Spleen (tissue), 11 donors: ENCODE measurements around the gene BTLA. TPM values are rescaled to one million over a fixed set of nuclear protein-coding genes. Genes with fewer than 3 reads are reported as not detected.
A peak's percentile ranks its signal among the peaks of the same experiment; 100 is the strongest.
"Not testable (repeated sequence)": the region's sequence is repeated elsewhere in the genome, so short reads cannot be mapped to it uniquely, and the experiment has no call there.

Experiments used
- DNase-seq: peaks from one replicate; pipeline ENCODE4 v3.0.0-alpha.2; 2020
- H3K27ac ChIP-seq, 8 donors: fragments of 200-600 bp; sonication (generic) in 7 of 8; 1 replicate in 4 of 8; 2 replicates in 4 of 8; pipeline versions ENCODE4 v1.5.0 to v1.8.0; 2016 to 2021; ENCODE audit warnings: inconsistent platforms in 4 of 8, mild to moderate bottlenecking in 4 of 8, moderate library complexity in 1 of 8
- H3K27me3 ChIP-seq, 7 donors: fragments of 200-600 bp; sonication (generic) in 6 of 7; replicated peaks in 1 of 7; 1 replicate in 4 of 7; 2 replicates in 3 of 7; pipeline versions ENCODE4 v1.5.0 to v1.8.0; 2016 to 2021; ENCODE audit warnings: inconsistent platforms in 3 of 7, mild to moderate bottlenecking in 1 of 7
- H3K36me3 ChIP-seq, 6 donors: fragments of 200-600 bp; sonication (generic) in 5 of 6; 1 replicate in 4 of 6; 2 replicates in 2 of 6; pipeline versions ENCODE4 v1.5.0 to v1.8.0; 2016 to 2021; ENCODE audit warnings: inconsistent platforms in 2 of 6
- H3K4me1 ChIP-seq, 6 donors: fragments of 200-600 bp; sonication (generic) in 5 of 6; 1 replicate in 3 of 6; 2 replicates in 3 of 6; pipeline versions ENCODE4 v1.5.0 to v1.8.0; 2016 to 2021; ENCODE audit warnings: inconsistent platforms in 3 of 6
- H3K4me3 ChIP-seq, 8 donors: fragments of 200-600 bp; sonication (generic) in 7 of 8; 1 replicate in 4 of 8; 2 replicates in 4 of 8; pipeline versions ENCODE4 v1.5.0 to v1.8.0; 2016 to 2021; ENCODE audit warnings: inconsistent platforms in 4 of 8, mild to moderate bottlenecking in 4 of 8, moderate library complexity in 2 of 8
- H3K9me3 ChIP-seq, 8 donors: fragments of 200-600 bp; sonication (generic) in 7 of 8; 1 replicate in 4 of 8; 2 replicates in 4 of 8; pipeline versions ENCODE4 v1.5.0 to v1.8.0; 2016 to 2021; ENCODE audit warnings: inconsistent platforms in 4 of 8
- CTCF ChIP-seq, 11 experiments: fragments of 200-600 bp in 7 of 11; fragments of 450-650 bp in 4 of 11; sonication (generic) in 4 of 11; IDR thresholded peaks in 8 of 11; conservative IDR thresholded peaks in 3 of 11; 1 replicate in 7 of 11; 2 replicates in 4 of 11; pipeline versions ENCODE4 v1.4.0 to v1.8.0; 2016 to 2021; ENCODE audit warnings: antibody characterized with exemption in 11 of 11, inconsistent platforms in 4 of 11, mild to moderate bottlenecking in 1 of 11
- POLR2A ChIP-seq, 3 donors: fragments of 450-650 bp; IDR thresholded peaks; one replicate each; pipeline ENCODE4 v1.5.1; 2017; ENCODE audit warnings: antibody characterized with exemption in 3 of 3, mild to moderate bottlenecking in 1 of 3
- POLR2AphosphoS5 ChIP-seq, 3 donors: sonication (generic); formaldehyde crosslinking; IDR thresholded peaks; one replicate each; pipeline ENCODE4 v1.5.1; 2017; ENCODE audit warnings: antibody characterized with exemption in 3 of 3
- WGBS, 5 donors: extraction: QIAGEN DNeasy Blood & Tissue Kit in 3 of 5; methylation state at CpG; one replicate each; pipeline versions ENCODE4 v1.1.5 to v1.1.7; 2013 to 2018; 5-methylcytosine and 5-hydroxymethylcytosine counted together
- intact Hi-C: fragments of 100-400 bp; cut with DNase I; formaldehyde crosslinking; loops from one replicate; pipeline ENCODE4 v1.15.0; 2023; ENCODE audit warnings: low total_unique reads
- polyA plus RNA-seq, 3 donors: library from polyadenylated mRNA; stranded (reverse); fragments of 200-250 nt; gene quantifications; one replicate each; pipeline ENCODE4 v1.2.1, GENCODE V29; 2013
- total RNA-seq, 7 donors: library from RNA; depleted of rRNA in 3 of 7; stranded (reverse); fragments of >200 nt in 3 of 7; fragmentation: NEBNext Ultra II Directional in 4 of 7; extraction: Animal tissue kit (Norgen Biotek cat#: 25700) in 4 of 7; gene quantifications; one replicate each; pipeline versions ENCODE4 v1.1.0 to v1.2.1, GENCODE V29; 2016 to 2021
- donor health status: healthy with polysubstance abuse.
- donor health status: DM: no; HTN: no; CAD: no; lungs with moderate emphysema.
- donor health status: DM: no; HTN: no; CAD: no.
- donor health status: Bipolar disorder and iron deficiency.
- donor health status: healthy.
- donor health status: DM: no; HTN: no; CAD: no.
- donor health status: DM: yes; HTN: yes; CAD: no.

Gene BTLA
- total and polyA plus RNA-seq, 10 donors = 12.8 to 46.0 (median 26.1) TPM

- H3K4me3 ChIP-seq = no peak overlapping the region
- peak in 9 of 11 experiments; percentile 24 to 65 (median 55) for TF ChIP-seq CTCF (IDR thresholded peaks at IDR 0.05 in 8 of 11, conservative IDR thresholded peaks at IDR 0.05 in 3 of 11)
- no peak for TF ChIP-seq POLR2A (IDR thresholded peaks at IDR 0.05)
- no peak for TF ChIP-seq POLR2AphosphoS5 (IDR thresholded peaks at IDR 0.05)
- H3K4me1 ChIP-seq = peaks cover 0 to 11% (median 0%) of the 10 kb centered on the region in 6 donors
- H3K36me3 ChIP-seq = peaks cover 0 to 93% (median 57%) of the 10 kb centered on the region in 6 donors
- no peak for DNase-seq
- 11 to 14% (median 12%) methylated on average over 1 of the region's 1 CpG for WGBS, 5 donors
- no peak overlapping the region for H3K27ac ChIP-seq
- H3K9me3 ChIP-seq = no peaks in the 10 kb centered on the region
- intact Hi-C loops = loop anchor here (10.0 kb wide), 1 partner anchor 237 kb away; the partner anchor contains the start of gene SLC9C1
- no peaks in the 10 kb centered on the region for H3K27me3 ChIP-seq
These were observed 32.1 kb upstream of the BTLA start for GRCh38 chr3:112531358-112531781.

DNA sequence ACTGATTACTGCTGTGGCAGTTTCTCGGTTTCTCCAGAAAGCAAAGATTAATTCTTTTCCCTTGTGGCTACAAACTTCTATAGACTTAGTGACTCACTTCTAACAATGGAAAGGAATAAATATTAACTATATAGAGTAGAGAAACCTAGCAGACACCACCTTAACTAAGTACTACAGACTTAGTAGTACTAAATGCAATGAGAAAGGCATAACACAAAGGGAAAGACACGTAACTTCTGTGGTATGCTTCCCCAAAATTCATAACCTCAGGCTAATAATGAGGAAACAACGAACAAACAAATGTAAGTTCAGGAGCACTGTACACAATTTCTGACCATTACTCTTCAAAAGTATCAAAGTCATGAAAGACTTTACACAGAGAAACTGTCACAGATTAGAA, 31.3 kb upstream of the BTLA start:
- H3K4me1 ChIP-seq = peaks cover 0 to 11% (median 0%) of the 10 kb centered on the region in 6 donors
- H3K4me3 ChIP-seq = no peak overlapping the region
- DNase-seq = no peak
- no peaks in the 10 kb centered on the region for H3K9me3 ChIP-seq
- intact Hi-C loops = loop anchor here (10.0 kb wide), 1 partner anchor 236 kb away; the partner anchor contains the start of gene SLC9C1
- 81 to 92% (median 86%) methylated on average over 3 of the region's 3 CpGs for WGBS, 5 donors
- H3K27ac ChIP-seq = no peak overlapping the region
- peaks cover 0 to 93% (median 51%) of the 10 kb centered on the region in 6 donors for H3K36me3 ChIP-seq
- no peaks in the 10 kb centered on the region for H3K27me3 ChIP-seq
- no peak for TF ChIP-seq CTCF (IDR thresholded peaks at IDR 0.05 in 8 of 11, conservative IDR thresholded peaks at IDR 0.05 in 3 of 11)
- no peak for TF ChIP-seq POLR2A (IDR thresholded peaks at IDR 0.05)
- TF ChIP-seq POLR2AphosphoS5 (IDR thresholded peaks at IDR 0.05) = no peak

- H3K27me3 ChIP-seq, DNase-seq, H3K4me1 ChIP-seq, H3K9me3 ChIP-seq, H3K27ac ChIP-seq, intact Hi-C loops, H3K4me3 ChIP-seq: not testable (repeated sequence)
- WGBS, 5 donors = 93 to 98% (median 95%) methylated on average over 6 of the region's 6 CpGs
- peaks cover 0 to 58% (median 12%) of the 10 kb centered on the region in 6 donors for H3K36me3 ChIP-seq
These were observed 24.9 kb upstream of the BTLA start for GRCh38 chr3:112524127-112524526.

DNA sequence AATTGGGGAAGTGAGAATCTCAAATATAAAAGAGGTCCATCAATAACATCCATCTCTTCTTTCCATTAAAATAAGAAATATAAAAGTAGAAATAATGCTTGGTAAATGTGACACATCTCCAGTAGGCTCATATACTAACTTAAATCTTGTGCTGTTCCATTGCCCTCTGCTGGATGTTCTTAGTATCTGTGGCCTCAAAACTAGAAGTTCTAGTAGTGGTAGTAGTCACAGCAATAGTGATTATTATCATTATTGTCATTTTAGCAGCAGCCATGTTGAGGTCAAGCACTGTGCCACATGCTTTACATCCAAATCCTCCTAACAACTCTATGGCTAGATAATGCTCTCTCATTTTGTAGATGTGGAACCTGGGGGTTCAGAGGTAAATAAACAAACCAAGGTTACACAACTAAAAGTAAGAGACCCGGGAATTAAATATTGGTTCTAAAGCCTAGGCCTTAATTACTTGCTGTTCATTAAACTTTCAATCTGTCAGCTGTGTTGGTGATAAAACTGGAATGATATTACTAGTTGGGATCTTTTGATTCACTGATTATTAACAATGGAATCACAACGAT, 20.2 kb upstream of the BTLA start:
- WGBS, 5 donors = 63 to 93% (median 90%) methylated on average over 2 of the region's 2 CpGs
- DNase-seq = no peak
- peak overlapping the region in 1 of 8 donors; percentile 40 for H3K27ac ChIP-seq
- H3K36me3 ChIP-seq = peaks cover 0 to 12% (median 0%) of the 10 kb centered on the region in 6 donors
- TF ChIP-seq POLR2A (IDR thresholded peaks at IDR 0.05) (no peak), CTCF (IDR thresholded peaks at IDR 0.05 in 8 of 11, conservative IDR thresholded peaks at IDR 0.05 in 3 of 11) (peak; percentile 52 to 78 (median 69))
- H3K4me3 ChIP-seq = no peak overlapping the region
- H3K27me3 ChIP-seq = no peaks in the 10 kb centered on the region
- intact Hi-C loops = loop anchor here (5.0 to 10.0 kb wide), 2 partner anchors 192 to 415 kb away; no protein-coding TSS in a partner anchor
- no peaks in the 10 kb centered on the region for H3K9me3 ChIP-seq
- peaks cover 0 to 25% (median under 1%) of the 10 kb centered on the region in 6 donors for H3K4me1 ChIP-seq

- WGBS, 5 donors = 57 to 68% (median 61%) methylated on average over 3 of the region's 3 CpGs
- H3K4me3 ChIP-seq, H3K9me3 ChIP-seq, H3K36me3 ChIP-seq, H3K27me3 ChIP-seq, DNase-seq: not testable (repeated sequence)
- H3K27ac ChIP-seq = peak overlapping the region in 2 of 8 donors; percentile 29 to 40
- H3K4me1 ChIP-seq = peaks cover 0 to 30% (median 3%) of the 10 kb centered on the region in 6 donors
- intact Hi-C loops = loop anchor here (5.0 to 10.0 kb wide), 2 partner anchors 192 to 414 kb away; no protein-coding TSS in a partner anchor
These were observed 19.7 kb upstream of the BTLA start for GRCh38 chr3:112518970-112519369.
